NCI-H748 (cell line): ENCODE measurements around the gene TRPM5.

Experiments used
- DNase-seq: peaks from one replicate; lab custom pipeline; 2025; ENCODE audit not compliant: unreplicated experiment; lab: John Stamatoyannopoulos, UW

Gene TRPM5

DNA sequence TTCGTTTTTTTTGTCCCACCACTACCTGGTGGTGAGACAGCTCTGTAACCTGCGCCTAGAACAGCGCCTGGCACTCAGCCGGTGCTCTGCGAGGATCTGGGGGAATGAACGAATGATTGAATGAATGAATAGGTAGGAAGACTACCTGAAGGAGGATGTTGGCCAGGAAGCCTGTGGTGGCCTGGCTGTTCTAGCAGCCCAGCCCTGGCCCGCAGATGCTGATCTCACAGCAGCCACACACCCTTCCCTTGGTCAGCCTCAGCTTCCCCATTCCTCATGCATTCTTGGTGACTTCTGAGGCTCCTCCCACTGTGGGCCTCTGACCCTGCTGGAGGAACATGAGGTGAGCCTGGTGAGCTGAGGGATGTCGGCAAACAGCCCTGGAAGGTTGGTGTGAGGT is 3.7 kb downstream of the TRPM5 start:
- no peak for DNase-seq

DNA sequence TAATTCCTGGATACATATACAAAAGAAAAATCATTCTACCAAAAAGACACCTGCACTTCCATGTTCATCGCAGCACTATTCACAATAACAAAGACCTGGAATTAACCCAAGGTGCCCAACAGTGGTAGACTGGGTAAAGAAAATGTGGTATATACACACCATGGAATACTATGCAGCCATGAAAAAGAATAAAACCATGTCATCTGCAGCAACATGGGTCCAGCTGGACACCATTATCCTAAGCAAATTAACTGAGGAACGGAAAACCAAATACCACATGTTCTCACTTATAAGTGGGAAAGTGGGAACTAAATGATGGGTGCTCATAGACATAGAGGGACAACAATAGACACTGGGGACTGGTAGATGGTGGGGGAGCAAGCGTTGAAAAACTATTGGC is 4.5 kb downstream of the TRPM5 start:
- no peak for DNase-seq

DNA sequence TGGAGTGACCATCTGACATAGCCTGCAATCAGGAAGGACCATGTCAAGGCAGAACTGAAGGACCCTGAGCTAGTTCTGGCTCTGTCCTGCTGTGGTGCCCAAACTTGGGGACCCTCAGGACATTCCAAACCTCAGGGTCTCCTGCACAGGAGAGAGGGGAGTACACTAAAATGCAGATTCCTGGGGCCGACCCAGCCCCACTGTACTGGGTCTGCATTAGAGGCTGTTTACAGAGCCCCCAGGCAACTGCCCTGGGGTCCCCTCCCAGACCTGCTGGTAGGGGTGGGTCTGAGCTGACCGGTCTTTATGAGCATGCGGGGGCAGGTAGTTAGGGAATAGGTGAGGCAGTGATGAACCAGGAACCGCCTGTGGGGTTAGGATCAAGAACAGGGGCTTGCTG is 6.8 kb downstream of the TRPM5 start:
- DNase-seq, result no peak

GRCh38 chr11:2436521-2437031 is 7.7 kb downstream of the TRPM5 start:
- no peak for DNase-seq

DNA sequence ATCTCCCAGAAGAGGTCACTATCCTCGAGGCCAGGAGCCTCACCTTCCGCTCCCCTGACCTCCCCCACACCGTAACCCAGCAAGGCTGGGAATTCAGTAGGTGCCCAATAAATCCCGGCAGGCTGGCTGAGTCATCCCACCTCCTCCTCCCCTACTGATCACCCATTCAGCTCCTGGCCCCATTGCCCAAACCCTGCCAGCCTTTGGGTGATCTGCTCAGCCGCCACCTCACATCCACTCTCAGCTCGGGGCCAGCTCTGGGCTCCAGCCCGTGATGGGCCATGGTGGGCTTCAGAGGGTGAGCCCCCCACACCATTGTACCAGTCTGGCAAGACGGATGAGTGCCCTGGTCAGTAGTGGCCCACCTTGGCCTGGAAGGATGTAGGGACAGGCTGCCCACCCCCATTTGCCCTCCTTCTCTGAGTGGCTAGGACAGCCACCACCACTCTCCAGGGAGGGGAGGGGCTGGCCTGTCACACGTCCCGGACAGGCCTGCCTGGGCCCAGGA is 8.2 kb downstream of the TRPM5 start:
- no peak for DNase-seq

DNA sequence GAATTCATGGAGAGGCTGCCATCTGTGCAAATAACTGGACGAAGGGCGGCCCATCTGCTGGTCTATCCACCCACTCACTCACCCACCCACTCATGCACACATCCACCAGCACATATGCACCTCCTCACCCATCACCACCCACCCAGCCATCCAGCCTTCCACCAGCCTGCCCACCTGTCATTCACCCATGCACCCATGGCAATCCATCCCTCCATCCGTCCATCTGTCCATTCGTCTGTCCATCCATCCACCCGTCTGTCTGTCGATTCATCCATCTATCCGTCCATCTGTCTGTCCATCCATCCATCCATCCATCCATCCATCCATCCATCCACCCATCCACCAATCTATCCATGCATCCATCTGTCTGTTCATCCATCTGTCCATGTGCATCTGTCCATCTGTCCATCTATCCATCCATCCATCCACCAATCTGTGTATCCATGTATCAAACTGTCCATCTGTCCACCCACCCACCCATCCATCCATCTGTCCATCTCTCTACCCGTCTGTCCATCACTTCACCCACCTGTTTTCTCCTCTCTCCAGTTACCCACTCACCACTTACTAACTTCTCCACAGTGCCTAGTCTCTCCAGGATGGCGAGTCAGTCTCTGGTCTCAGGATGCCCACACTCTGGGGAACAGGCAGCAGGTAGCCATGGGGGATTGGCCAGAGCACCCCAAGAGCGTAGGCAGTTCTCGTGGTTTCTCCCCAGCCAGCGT is 8.9 kb downstream of the TRPM5 start:
- DNase-seq, result no peak

GRCh38 chr11:2434506-2435255 is 9.6 kb downstream of the TRPM5 start:
- DNase-seq, result no peak

DNA sequence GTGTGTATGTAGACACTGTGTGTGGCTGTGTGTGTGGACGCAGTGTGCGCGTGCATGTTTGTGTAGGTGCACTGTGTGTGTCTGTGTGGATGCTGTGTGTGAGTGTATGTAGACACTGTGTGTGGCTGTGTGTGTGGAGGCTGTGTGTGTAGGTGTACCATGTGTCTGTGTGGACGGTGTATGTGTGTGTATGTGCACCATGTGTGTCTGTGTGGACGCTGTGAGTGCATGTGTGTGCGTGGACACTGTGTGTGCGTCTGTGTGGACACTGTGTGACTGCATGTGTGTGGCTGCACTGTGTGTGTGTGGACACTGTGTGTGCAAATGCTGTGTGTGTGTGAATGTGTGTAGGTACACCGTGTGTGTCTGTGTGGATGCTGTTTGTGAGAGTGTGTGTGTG is 10.3 kb downstream of the TRPM5 start:
- DNase-seq, result no peak

GRCh38 chr11:2433106-2433925 is 11.0 kb downstream of the TRPM5 start:
- DNase-seq, result no peak

- no peak for DNase-seq
These were observed 11.7 kb downstream of the TRPM5 start for GRCh38 chr11:2432628-2433071.

GRCh38 chr11:2432171-2432621 is 12.1 kb downstream of the TRPM5 start:
- DNase-seq, result no peak

GRCh38 chr11:2431395-2431794 is 12.9 kb downstream of the TRPM5 start:
- DNase-seq, result no peak

DNA sequence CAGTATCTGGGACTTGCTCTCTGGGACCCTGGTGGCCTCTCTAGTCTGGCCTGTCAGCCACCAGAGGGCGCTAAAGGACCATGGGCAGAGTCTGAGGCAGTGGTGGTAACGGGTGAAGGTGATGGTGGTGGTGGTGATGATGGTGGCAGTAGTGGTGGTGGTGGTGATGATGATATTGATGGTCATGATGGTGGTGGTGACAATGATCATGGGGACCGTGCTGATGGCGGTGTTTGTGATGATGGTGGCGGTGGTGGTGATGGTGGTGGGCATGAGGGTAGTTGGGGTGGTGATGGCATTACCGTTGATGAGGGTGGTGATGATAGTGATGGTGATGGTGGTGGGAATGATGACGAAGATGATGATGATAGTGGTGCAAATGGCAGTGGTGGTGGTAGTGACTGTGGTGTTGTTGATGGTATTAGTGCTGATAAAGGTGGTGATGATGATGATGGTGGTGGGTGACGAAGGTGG is 16.0 kb downstream of the TRPM5 start:
- peak; percentile 67 for DNase-seq

GRCh38 chr11:2427721-2428321 is 16.5 kb downstream of the TRPM5 start:
- DNase-seq, result no peak

DNA sequence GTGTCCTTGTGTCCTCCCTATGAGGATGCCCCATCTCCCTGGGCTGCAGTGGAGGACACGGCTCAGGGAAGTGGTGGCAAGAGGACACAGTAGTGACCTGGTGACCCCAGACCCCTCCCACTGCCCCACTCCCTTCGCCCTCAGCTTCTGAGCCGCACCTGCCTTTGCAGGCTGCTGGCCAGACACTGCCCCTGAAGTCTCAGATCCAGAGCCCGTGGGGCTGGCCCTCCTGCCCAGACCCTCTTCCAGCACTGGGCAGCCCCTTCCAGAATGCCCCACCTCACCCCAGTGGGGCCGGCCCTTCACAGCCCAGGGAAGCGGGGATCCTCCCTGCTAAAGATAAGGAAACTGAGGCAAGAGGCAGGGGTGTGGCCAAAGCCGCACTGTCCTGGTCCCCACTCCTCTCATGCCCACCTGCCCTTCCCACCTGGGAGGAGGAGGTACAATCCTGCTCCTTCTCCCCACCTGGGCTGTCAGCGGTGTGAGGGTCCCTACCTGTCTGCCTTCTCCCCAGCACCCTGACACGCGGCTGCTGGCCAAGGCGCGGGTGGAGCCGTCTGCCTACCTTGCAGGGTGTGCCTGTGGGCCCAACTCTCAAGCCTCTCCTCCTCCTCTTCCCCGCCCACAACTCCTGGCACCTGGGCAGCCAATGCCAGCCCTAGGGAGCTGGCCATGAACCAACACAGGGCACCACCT is 17.3 kb downstream of the TRPM5 start:
- no peak for DNase-seq

DNA sequence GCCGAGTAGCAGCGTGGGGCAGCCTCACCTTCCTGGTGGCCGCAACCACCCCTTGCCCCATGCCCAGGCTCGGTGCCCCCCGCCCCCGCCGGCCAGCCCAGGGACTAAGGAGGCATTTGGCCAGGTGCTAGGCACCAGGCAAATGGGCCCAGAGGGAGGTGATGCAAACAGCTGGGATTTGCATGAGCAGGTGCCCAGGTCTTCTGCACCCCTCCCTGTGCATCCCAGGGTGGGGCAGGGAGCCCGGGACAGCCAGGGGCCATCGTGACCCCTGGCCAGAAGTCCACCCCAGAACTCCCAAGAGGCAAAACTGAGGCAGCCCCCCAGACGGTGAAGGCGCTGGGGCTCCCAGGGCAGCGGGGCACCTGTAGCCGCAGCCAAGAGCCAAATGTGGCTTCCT is 18.1 kb downstream of the TRPM5 start:
- no peak for DNase-seq

DNA sequence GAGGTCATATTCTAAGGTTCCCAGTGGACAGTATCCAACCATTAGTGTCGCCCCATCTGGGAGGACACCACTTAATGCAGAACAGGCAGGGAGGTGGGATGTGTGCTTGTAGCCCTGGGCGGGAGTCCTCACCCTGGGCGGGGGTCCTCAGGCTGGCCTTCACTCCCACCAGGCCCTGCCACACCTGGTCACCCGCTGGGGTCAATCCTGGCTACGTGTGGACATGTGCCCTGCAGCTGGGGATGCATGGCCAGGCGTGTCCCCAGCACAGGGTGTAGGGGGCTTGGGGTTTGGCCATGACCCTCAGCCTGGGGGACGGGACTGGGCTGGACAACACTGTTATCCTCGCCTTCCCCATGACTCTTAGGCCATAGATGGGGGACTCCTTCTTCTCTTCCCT is 18.8 kb downstream of the TRPM5 start:
- DNase-seq, result no peak

GRCh38 chr11:2424811-2425495 is 19.4 kb downstream of the TRPM5 start:
- DNase-seq, result no peak
